Stimulated activated CD4-positive, alpha-beta T cell treated with anti-CD3 and anti-CD28 coated beads, Interleukin-4, amount 100 ng/mL, for 4 hours (primary cell): ENCODE results near the gene DOCK1.
"Not testable (repeated sequence)": the region's sequence is repeated elsewhere in the genome, so short reads cannot be mapped to it uniquely, and the experiment has no call there.

Experiments
- DNase-seq, 2 experiments: peaks; one replicate each; pipeline ENCODE4 v3.0.0-alpha.2; 2020

Gene DOCK1

GRCh38 chr10:126926568-126926967 is 21.3 kb downstream of the DOCK1 start:
- DNase-seq: no peak

- DNase-seq: no peak
Measured at GRCh38 chr10:126927799-126928198, 22.6 kb downstream of the DOCK1 start.

- no peak for DNase-seq
Measured at GRCh38 chr10:126928274-126928673, 23.0 kb downstream of the DOCK1 start.

GRCh38 chr10:126929391-126929790 is 24.2 kb downstream of the DOCK1 start:
- no peak for DNase-seq

GRCh38 chr10:126930131-126930882 is 25.1 kb downstream of the DOCK1 start:
- no peak for DNase-seq

GRCh38 chr10:126930883-126931503 is 25.8 kb downstream of the DOCK1 start:
- DNase-seq: no peak

- DNase-seq: no peak
Measured at GRCh38 chr10:126931544-126931943, 26.3 kb downstream of the DOCK1 start.

GRCh38 chr10:126932516-126932915 is 27.3 kb downstream of the DOCK1 start:
- no peak for DNase-seq

GRCh38 chr10:126933116-126933515 is 27.9 kb downstream of the DOCK1 start:
- no peak for DNase-seq

- no peak for DNase-seq
Measured at GRCh38 chr10:126935263-126935946, 30.2 kb downstream of the DOCK1 start.

- DNase-seq: no peak
Measured at GRCh38 chr10:126937026-126937425, 31.8 kb downstream of the DOCK1 start.

GRCh38 chr10:126938121-126938520 is 32.9 kb downstream of the DOCK1 start:
- DNase-seq: not testable (repeated sequence)

GRCh38 chr10:126939706-126940105 is 34.5 kb downstream of the DOCK1 start:
- DNase-seq: no peak

GRCh38 chr10:126940670-126941310 is 35.6 kb downstream of the DOCK1 start:
- no peak for DNase-seq

GRCh38 chr10:126944191-126944590 is 39.0 kb downstream of the DOCK1 start:
- no peak for DNase-seq

GRCh38 chr10:126945351-126946030 is 40.3 kb downstream of the DOCK1 start:
- DNase-seq: no peak

GRCh38 chr10:126946746-126947145 is 41.5 kb downstream of the DOCK1 start:
- DNase-seq: no peak

- DNase-seq: no peak
Measured at GRCh38 chr10:126948355-126949160, 43.3 kb downstream of the DOCK1 start.

GRCh38 chr10:126949161-126949503 is 43.9 kb downstream of the DOCK1 start:
- no peak for DNase-seq

GRCh38 chr10:126950401-126951105 is 45.3 kb downstream of the DOCK1 start:
- DNase-seq: no peak

- DNase-seq: no peak
Measured at GRCh38 chr10:126953886-126954285, 48.7 kb downstream of the DOCK1 start.
